Measurements from ENCODE around the gene VILL. TPM values are rescaled to one million over a fixed set of nuclear protein-coding genes. Genes with fewer than 3 reads are reported as not detected.

VILL gene
- total RNA-seq, 1 donor from 2014 or later: 16.9 TPM

GRCh38 chr3:37944391-37944842 lies 46.2 kb upstream of the VILL start:
- Mint-ChIP-seq H3K4me1 (ENCODE audit: unreplicated experiment) (peaks cover 63% of the 10 kb centered on the region), H3K27ac (peak overlapping the region; percentile 97), H3K36me3 (peaks cover 10% of the 10 kb centered on the region), H3K27me3 (no peaks in the 10 kb centered on the region), H3K4me3 (peak overlapping the region; percentile 77), H3K9me3 (no peaks in the 10 kb centered on the region)
- DNase-seq (ENCODE audit: extremely low spot score, unreplicated experiment): no peak
- no peak for TF ChIP-seq CTCF (conservative IDR thresholded peaks at IDR 0.05)

GRCh38 chr3:37945156-37945806 lies 45.3 kb upstream of the VILL start:
- Mint-ChIP-seq H3K36me3 (peaks cover 13% of the 10 kb centered on the region), H3K9me3 (no peaks in the 10 kb centered on the region), H3K4me1 (ENCODE audit: unreplicated experiment) (peaks cover 67% of the 10 kb centered on the region), H3K27ac (peak overlapping the region; percentile 97), H3K27me3 (no peaks in the 10 kb centered on the region), H3K4me3 (peak overlapping the region; percentile 76)
- DNase-seq (ENCODE audit: extremely low spot score, unreplicated experiment): no peak
- TF ChIP-seq CTCF (conservative IDR thresholded peaks at IDR 0.05): no peak

GRCh38 chr3:37945807-37946530 lies 44.6 kb upstream of the VILL start:
- TF ChIP-seq CTCF (conservative IDR thresholded peaks at IDR 0.05): no peak
- Mint-ChIP-seq H3K36me3 (peaks cover 20% of the 10 kb centered on the region), H3K27me3 (no peaks in the 10 kb centered on the region), H3K9me3 (no peaks in the 10 kb centered on the region), H3K4me3 (peak overlapping the region; percentile 76), H3K4me1 (ENCODE audit: unreplicated experiment) (peaks cover 73% of the 10 kb centered on the region), H3K27ac (peak overlapping the region; percentile 97)
- DNase-seq (ENCODE audit: extremely low spot score, unreplicated experiment): no peak

- no peak for TF ChIP-seq CTCF (conservative IDR thresholded peaks at IDR 0.05)
- Mint-ChIP-seq H3K4me3 (peak overlapping the region; percentile 76), H3K27me3 (no peaks in the 10 kb centered on the region), H3K9me3 (no peaks in the 10 kb centered on the region), H3K4me1 (ENCODE audit: unreplicated experiment) (peaks cover 70% of the 10 kb centered on the region), H3K27ac (peak overlapping the region; percentile 97), H3K36me3 (peaks cover 20% of the 10 kb centered on the region)
- DNase-seq (ENCODE audit: extremely low spot score, unreplicated experiment): no peak
Measured at GRCh38 chr3:37946531-37946889, 44.1 kb upstream of the VILL start.

GRCh38 chr3:37949866-37950265 lies 40.7 kb upstream of the VILL start:
- no peak for TF ChIP-seq CTCF (conservative IDR thresholded peaks at IDR 0.05)
- H3K27ac Mint-ChIP-seq: peak overlapping the region; percentile 11
- H3K4me3 Mint-ChIP-seq: no peak overlapping the region
- peaks cover 43% of the 10 kb centered on the region for H3K4me1 Mint-ChIP-seq (ENCODE audit: unreplicated experiment)
- no peaks in the 10 kb centered on the region for H3K27me3 Mint-ChIP-seq
- peaks cover 40% of the 10 kb centered on the region for H3K36me3 Mint-ChIP-seq
- peaks cover 4% of the 10 kb centered on the region for H3K9me3 Mint-ChIP-seq
- no peak for DNase-seq (ENCODE audit: extremely low spot score, unreplicated experiment)

Measured in type B pancreatic cell (in vitro differentiated cells).